K562 (cell line): Measurements from ENCODE around the gene LPCAT1. TPM values are rescaled to one million over a fixed set of nuclear protein-coding genes. Genes with fewer than 3 reads are reported as not detected.

ENCODE experiments used
- ATAC-seq: fragments of 200-7000 bp; cut with Tn5 transposase; 3 replicates; pipeline ENCODE4 v1.9.1; 2020; ENCODE audit warnings: moderate library complexity
- BruUV-seq: library from RNA; stranded (reverse); fragments of 400-500 nt; replicated peaks from 2 replicates; lab custom pipeline; 2021; lab: Mats Ljungman, UMichigan
- CTCF ChIA-PET: fragments of 300-600 bp; formaldehyde crosslinking; extraction: SDS; loops from one replicate; lab custom pipeline; 2021; ENCODE audit warnings: low intra/inter-chr PET ratio; lab: Yijun Ruan, JAX
- POLR2A ChIA-PET: fragments of 300-600, 350-650 bp; sonication (Branson Sonifier 250); formaldehyde crosslinking; extraction: SDS; loops from one replicate; lab custom pipeline; 2021; ENCODE audit warnings: antibody characterized with exemption, inconsistent platforms; lab: Yijun Ruan, JAX
- DNase-seq, 4 experiments: peaks; one replicate each; pipeline versions ENCODE4 v3.0.0 to v3.0.0-alpha.2; 2011 to 2018; ENCODE audit warnings: low spot score in 3 of 4, mixed read lengths in 3 of 4; ENCODE audit errors: extremely low read depth in 1 of 4
- FAIRE-seq: peaks from 2 replicates; lab custom pipeline; 2011; peaks lifted over from hg19 to GRCh38; lab: Jason Lieb, UNC
- H2AFZ ChIP-seq: 2 replicates; pipeline ENCODE4 v1.6.0; 2011; ENCODE audit warnings: low read depth, low read length, control low read depth, inconsistent platforms
- H3K27ac ChIP-seq: fragments of 200-600 bp; 3 replicates; pipeline ENCODE4 v1.8.0; 2011; ENCODE audit warnings: low read depth, mild to moderate bottlenecking, control low read depth, inconsistent platforms, low read length, moderate library complexity, mixed read lengths; ENCODE audit errors: extremely low read depth
- H3K27me3 ChIP-seq, 2 experiments: fragments of 300-600 bp in 1 of 2; 2 replicates in 1 of 2; 3 replicates in 1 of 2; pipeline versions ENCODE4 v1.6.0 to v1.8.0; 2011; ENCODE audit warnings: inconsistent platforms in 2 of 2, low read length in 2 of 2, mild to moderate bottlenecking in 1 of 2, mixed read lengths in 1 of 2, moderate library complexity in 1 of 2; ENCODE audit not compliant: control insufficient read depth in 2 of 2, insufficient read depth in 2 of 2
- H3K36me3 ChIP-seq: fragments of 300-600 bp; 3 replicates; pipeline ENCODE4 v1.8.0; 2011; ENCODE audit warnings: mild to moderate bottlenecking, low read length, inconsistent platforms; ENCODE audit not compliant: control insufficient read depth, insufficient read depth
- H3K4me1 ChIP-seq, 2 experiments: fragments of 200-600 bp in 1 of 2; replicated peaks in 1 of 2; 2 replicates in 1 of 2; 3 replicates in 1 of 2; pipeline versions ENCODE4 v1.5.1 to v1.8.0; 2011; ENCODE audit warnings: inconsistent platforms in 2 of 2, low read length in 2 of 2, mild to moderate bottlenecking in 1 of 2, mixed read lengths in 1 of 2, moderate library complexity in 1 of 2; ENCODE audit not compliant: control insufficient read depth in 2 of 2, insufficient read depth in 2 of 2
- H3K4me2 ChIP-seq: 2 replicates; pipeline ENCODE4 v1.6.1; 2011; ENCODE audit warnings: low read length, control low read depth, inconsistent platforms, mixed read lengths; ENCODE audit not compliant: insufficient read depth
- H3K4me3 ChIP-seq: fragments of 200-600 bp; sonication (generic), shearing (Covaris generic); 2 replicates; pipeline ENCODE4 v1.5.1; 2016; ENCODE audit warnings: control low read depth, inconsistent platforms
- H3K79me2 ChIP-seq: fragments of 200-600 bp; 3 replicates; pipeline ENCODE4 v1.8.0; 2011; ENCODE audit warnings: low read length, inconsistent platforms; ENCODE audit not compliant: control insufficient read depth, insufficient read depth
- H3K9ac ChIP-seq, 2 experiments: 2 replicates each; pipeline versions ENCODE4 v1.6.0 to v1.6.1; 2011; ENCODE audit warnings: low read depth in 2 of 2, low read length in 2 of 2, control low read depth in 1 of 2, inconsistent platforms in 1 of 2, mild to moderate bottlenecking in 1 of 2, mixed read lengths in 1 of 2; ENCODE audit not compliant: insufficient read depth in 1 of 2
- H3K9me1 ChIP-seq: one replicate; pipeline ENCODE4 v1.6.0; 2011; ENCODE audit warnings: inconsistent platforms, mild to moderate bottlenecking, low read length, moderate library complexity; ENCODE audit not compliant: control insufficient read depth, insufficient read depth
- H3K9me3 ChIP-seq: replicated peaks from 2 replicates; pipeline ENCODE4 v1.5.1; 2011; ENCODE audit warnings: low read depth, low read length, inconsistent platforms; ENCODE audit not compliant: control insufficient read depth, insufficient read depth
- H4K20me1 ChIP-seq: replicated peaks from 2 replicates; pipeline ENCODE4 v1.6.1; 2011; ENCODE audit warnings: low read length, inconsistent platforms, mixed read lengths; ENCODE audit not compliant: control insufficient read depth, insufficient read depth
- NFE2 ChIP-seq: IDR thresholded peaks from 2 replicates; pipeline ENCODE4 v1.6.1; 2014; ENCODE audit warnings: antibody characterized with exemption, low read depth
- POLR2H ChIP-seq: IDR thresholded peaks from 2 replicates; pipeline ENCODE4 v1.6.1; 2016; ENCODE audit warnings: missing genetic modification characterization, low read depth, mild to moderate bottlenecking, control low read depth, missing compliant biosample characterization, moderate library complexity
- RBM39 ChIP-seq: fragments of 200-400 bp; formaldehyde crosslinking; optimal IDR thresholded peaks from 2 replicates; pipeline ENCODE3; 2018; ENCODE audit warnings: low read depth, low read length
- SETDB1 ChIP-seq: IDR thresholded peaks from one replicate; pipeline ENCODE4 v1.6.1; 2012; ENCODE audit warnings: low read length, control low read depth, inconsistent platforms
- SIX5 ChIP-seq, 2 experiments: IDR thresholded peaks; 2 replicates each; pipeline ENCODE4 v1.6.1; 2011; ENCODE audit warnings: low read length in 2 of 2, borderline replicate concordance in 1 of 2, low read depth in 1 of 2, mild to moderate bottlenecking in 1 of 2, moderate library complexity in 1 of 2; ENCODE audit not compliant: insufficient read depth in 1 of 2
- ZBTB33 ChIP-seq: sonication (generic); formaldehyde crosslinking; IDR thresholded peaks from 2 replicates; pipeline ENCODE4 v1.8.1; 2023; ENCODE audit warnings: mild to moderate bottlenecking, missing genetic modification reagents
- ZBTB7A ChIP-seq: IDR thresholded peaks from 2 replicates; pipeline ENCODE4 v1.6.1; 2011; ENCODE audit warnings: low read depth, mild to moderate bottlenecking, low read length, moderate library complexity, borderline replicate concordance; ENCODE audit not compliant: control insufficient read depth
- ZFP91 ChIP-seq: sonication (generic); formaldehyde crosslinking; IDR thresholded peaks from 2 replicates; pipeline ENCODE4 v1.8.0; 2022; ENCODE audit warnings: mild to moderate bottlenecking, missing genetic modification reagents
- WGBS: fragments of 100-300 bp; shearing (Covaris generic); methylation state at CpG from one replicate; pipeline ENCODE4 v1.1.6; 2016; ENCODE audit warnings: low coverage, mixed read lengths; ENCODE audit not compliant: insufficient coverage; ENCODE audit errors: missing lambda C conversion rate; 5-methylcytosine and 5-hydroxymethylcytosine counted together
- in situ Hi-C: fragments of 300-500 bp; cut with MboI; formaldehyde crosslinking; loops from 4 replicates; pipeline ENCODE4 v1.15.0; 2018; ENCODE audit warnings: inconsistent platforms, mixed read lengths
- intact Hi-C: fragments of 100-400 bp; cut with micrococcal nuclease; formaldehyde crosslinking; loops from 2 replicates; pipeline ENCODE4 v1.14.2; 2022
- polyA plus RNA-seq, 8 experiments: library from polyadenylated mRNA; depleted of rRNA in 4 of 8; stranded (reverse) in 5 of 8; unstranded in 3 of 8; fragments of >200 nt; fragmentation: Nextera tagmentation in 2 of 8; fragmentation: Illumina TruSeq in 1 of 8; extraction: Ambion mirVana in 2 of 8; extraction: Trizol in 1 of 8; gene quantifications; 2 replicates each; pipeline versions ENCODE4 v1.2.1 to v1.2.3, GENCODE V29; 2011 to 2014; ENCODE audit warnings: inconsistent platforms in 1 of 8, missing spikeins in 1 of 8
- total RNA-seq, 7 experiments: library from RNA; depleted of rRNA in 6 of 7; stranded (reverse); fragments of >200 nt in 6 of 7; fragmentation: Illumina TruSeq in 2 of 7; extraction: Trizol in 2 of 7; gene quantifications; 2 replicates each; pipeline versions ENCODE4 v1.2.1 to v1.2.3, GENCODE V29; 2011 to 2021; ENCODE audit warnings: low replicate concordance in 1 of 7

Gene LPCAT1
- total and polyA plus RNA-seq, 9 of the 15 experiments (the other 6 are each of a cell fraction or from before 2014, with no cell fraction given), result 0.14 to 18.4 (median 13.9) TPM

GRCh38 chr5:1481266-1481958, 42.3 kb downstream of the LPCAT1 start (continued):
- TF ChIP-seq ZBTB7A (no peak), POLR2H (tag) (no peak)

GRCh38 chr5:1480806-1481205, 43.0 kb downstream of the LPCAT1 start:
- ChIA-PET CTCF (no interaction called here), POLR2A (no interaction called here)
- WGBS, result 36% methylated on average over 12 of the region's 12 CpGs
- Histone ChIP-seq H2AFZ (no peak overlapping the region), H4K20me1 (peaks cover 27% of the 10 kb centered on the region), H3K9ac (no peak overlapping the region), H3K36me3 (peaks cover 7% of the 10 kb centered on the region; the same call in 2 of the 3 replicates), H3K9me3 (no peaks in the 10 kb centered on the region), H3K9me1 (peaks cover 2% of the 10 kb centered on the region), H3K4me1 (peaks cover 0 to 20% of the 10 kb centered on the region in 2 experiments; a peak in 1 of 5 replicates), H3K4me3 (no peak overlapping the region), H3K4me2 (no peak overlapping the region), H3K27me3 (no peaks in the 10 kb centered on the region), H3K79me2 (no peaks in the 10 kb centered on the region), H3K27ac (no peak overlapping the region)
- no peak for FAIRE-seq
- ATAC-seq, result no peak; the same call in 2 of the 3 replicates
- DNase-seq, result no peak
- TF ChIP-seq SETDB1, result no peak
- no peak for TF ChIP-seq ZFP91 (CRISPR knock-in tag)
- no peak for TF ChIP-seq RBM39
- no peak for TF ChIP-seq NFE2
- no peak for TF ChIP-seq SIX5 (IDR thresholded peaks at IDR 0.05; ENCODE audit: borderline replicate concordance in 1 of 2, insufficient read depth in 1 of 2, low read depth in 1 of 2, low read length in 2 of 2)
- TF ChIP-seq ZBTB33, result no peak
- intact Hi-C loops (no loop called here), in situ Hi-C loops (no loop called here)
- BruUV-seq, result no TSS peak
